Neuron (in vitro differentiated cells): ENCODE results near the gene SPDYC.
"Not testable (repeated sequence)": the region's sequence is repeated elsewhere in the genome, so short reads cannot be mapped to it uniquely, and the experiment has no call there.

Experiments
- H2AFZ ChIP-seq: one replicate; pipeline ENCODE4 v1.6.1; 2013; ENCODE audit warnings: low read depth, mild to moderate bottlenecking, inconsistent platforms, low read length, moderate library complexity
- H3K27me3 ChIP-seq: one replicate; pipeline ENCODE4 v1.6.1; 2013; ENCODE audit warnings: low read length; ENCODE audit not compliant: insufficient read depth
- H3K36me3 ChIP-seq: one replicate; pipeline ENCODE4 v1.6.1; 2013; ENCODE audit warnings: low read length; ENCODE audit not compliant: insufficient read depth
- H3K4me1 ChIP-seq: one replicate; pipeline ENCODE4 v1.6.1; 2013; ENCODE audit warnings: low read length; ENCODE audit not compliant: insufficient read depth
- H3K4me3 ChIP-seq: 2 replicates; pipeline ENCODE4 v1.5.1; 2013; ENCODE audit warnings: mild to moderate bottlenecking, low read length, moderate library complexity
- H3K9me3 ChIP-seq: one replicate; pipeline ENCODE4 v1.6.1; 2013; ENCODE audit warnings: low read length

The SPDYC gene

GRCh38 chr11:65147352-65148075, 22.5 kb upstream of the SPDYC start:
- no peak overlapping the region for H2AFZ ChIP-seq
- peaks cover 8% of the 10 kb centered on the region for H3K4me1 ChIP-seq
- H3K4me3 ChIP-seq: no peak overlapping the region
- H3K36me3 ChIP-seq: no peaks in the 10 kb centered on the region
- peaks cover 2% of the 10 kb centered on the region for H3K27me3 ChIP-seq
- peaks cover 2% of the 10 kb centered on the region for H3K9me3 ChIP-seq

- no peaks in the 10 kb centered on the region for H3K36me3 ChIP-seq
- peaks cover 2% of the 10 kb centered on the region for H3K27me3 ChIP-seq
- no peak overlapping the region for H3K4me3 ChIP-seq
- H2AFZ ChIP-seq: no peak overlapping the region
- H3K4me1 ChIP-seq: peaks cover 8% of the 10 kb centered on the region
- peaks cover 2% of the 10 kb centered on the region for H3K9me3 ChIP-seq
These were observed 21.4 kb upstream of the SPDYC start for GRCh38 chr11:65148657-65149056.

- not testable (repeated sequence) for H3K27me3 ChIP-seq, H3K9me3 ChIP-seq, H3K36me3 ChIP-seq, H3K4me3 ChIP-seq, H2AFZ ChIP-seq, H3K4me1 ChIP-seq
These were observed 19.9 kb upstream of the SPDYC start for GRCh38 chr11:65150131-65150508.

- H3K9me3 ChIP-seq: peaks cover 2% of the 10 kb centered on the region
- peak overlapping the region; percentile 48 for H2AFZ ChIP-seq
- H3K4me1 ChIP-seq: peaks cover 8% of the 10 kb centered on the region
- no peaks in the 10 kb centered on the region for H3K36me3 ChIP-seq
- no peaks in the 10 kb centered on the region for H3K27me3 ChIP-seq
- no peak overlapping the region for H3K4me3 ChIP-seq
These were observed 19.3 kb upstream of the SPDYC start for GRCh38 chr11:65150509-65151299.

- H3K4me1 ChIP-seq: peaks cover 8% of the 10 kb centered on the region
- H3K9me3 ChIP-seq: peaks cover 2% of the 10 kb centered on the region
- no peaks in the 10 kb centered on the region for H3K36me3 ChIP-seq
- H2AFZ ChIP-seq: peak overlapping the region; percentile 48
- H3K27me3 ChIP-seq: no peaks in the 10 kb centered on the region
- no peak overlapping the region for H3K4me3 ChIP-seq
These were observed 18.6 kb upstream of the SPDYC start for GRCh38 chr11:65151331-65151899.

GRCh38 chr11:65152122-65152521, 17.9 kb upstream of the SPDYC start:
- Histone ChIP-seq H3K9me3 (no peaks in the 10 kb centered on the region), H3K4me1 (peaks cover 8% of the 10 kb centered on the region), H3K4me3 (no peak overlapping the region), H3K27me3 (no peaks in the 10 kb centered on the region), H2AFZ (no peak overlapping the region), H3K36me3 (no peaks in the 10 kb centered on the region)

GRCh38 chr11:65156256-65156655, 13.8 kb upstream of the SPDYC start:
- H3K27me3 ChIP-seq: no peaks in the 10 kb centered on the region
- H3K4me1 ChIP-seq: no peaks in the 10 kb centered on the region
- H3K9me3 ChIP-seq: no peaks in the 10 kb centered on the region
- no peak overlapping the region for H2AFZ ChIP-seq
- H3K36me3 ChIP-seq: no peaks in the 10 kb centered on the region
- H3K4me3 ChIP-seq: no peak overlapping the region

GRCh38 chr11:65156926-65157325, 13.1 kb upstream of the SPDYC start:
- Histone ChIP-seq H3K9me3 (no peaks in the 10 kb centered on the region), H3K36me3 (no peaks in the 10 kb centered on the region), H2AFZ (no peak overlapping the region), H3K27me3 (no peaks in the 10 kb centered on the region), H3K4me1 (no peaks in the 10 kb centered on the region), H3K4me3 (no peak overlapping the region)

GRCh38 chr11:65157336-65157735, 12.7 kb upstream of the SPDYC start:
- Histone ChIP-seq H2AFZ (no peak overlapping the region), H3K4me3 (no peak overlapping the region), H3K36me3 (no peaks in the 10 kb centered on the region), H3K9me3 (no peaks in the 10 kb centered on the region), H3K27me3 (no peaks in the 10 kb centered on the region), H3K4me1 (no peaks in the 10 kb centered on the region)

- H3K36me3 ChIP-seq: no peaks in the 10 kb centered on the region
- no peaks in the 10 kb centered on the region for H3K27me3 ChIP-seq
- no peaks in the 10 kb centered on the region for H3K4me1 ChIP-seq
- no peaks in the 10 kb centered on the region for H3K9me3 ChIP-seq
- H2AFZ ChIP-seq: no peak overlapping the region
- H3K4me3 ChIP-seq: no peak overlapping the region
These were observed 11.0 kb upstream of the SPDYC start for GRCh38 chr11:65159012-65159411.

GRCh38 chr11:65160643-65161042, 9.4 kb upstream of the SPDYC start:
- Histone ChIP-seq H3K4me3 (no peak overlapping the region), H3K36me3 (no peaks in the 10 kb centered on the region), H3K4me1 (no peaks in the 10 kb centered on the region), H3K9me3 (no peaks in the 10 kb centered on the region), H3K27me3 (no peaks in the 10 kb centered on the region), H2AFZ (no peak overlapping the region)

- H3K9me3 ChIP-seq: no peaks in the 10 kb centered on the region
- no peak overlapping the region for H3K4me3 ChIP-seq
- no peak overlapping the region for H2AFZ ChIP-seq
- no peaks in the 10 kb centered on the region for H3K27me3 ChIP-seq
- no peaks in the 10 kb centered on the region for H3K4me1 ChIP-seq
- H3K36me3 ChIP-seq: no peaks in the 10 kb centered on the region
These were observed 6.3 kb upstream of the SPDYC start for GRCh38 chr11:65163684-65164083.
